Smooth muscle cell (in vitro differentiated cells): ENCODE measurements around the gene ALDH9A1. TPM values are rescaled to one million over a fixed set of nuclear protein-coding genes. Genes with fewer than 3 reads are reported as not detected.

Experiments
- DNase-seq: peaks from one replicate; lab custom pipeline; 2025; ENCODE audit not compliant: unreplicated experiment; lab: John Stamatoyannopoulos, UW
- H2AFZ ChIP-seq: fragments of 200-600 bp; sonication (generic); 2 replicates; pipeline ENCODE4 v1.6.0; 2016; ENCODE audit warnings: antibody characterized with exemption, low read depth, mild to moderate bottlenecking
- H3F3A ChIP-seq: fragments of 200-600 bp; sonication (generic); 2 replicates; pipeline ENCODE4 v1.6.0; 2017; ENCODE audit warnings: antibody characterized with exemption, low read depth
- H3K27ac ChIP-seq: fragments of 200-600 bp; sonication (generic); 2 replicates; pipeline ENCODE4 v1.5.1; 2016; ENCODE audit warnings: low read depth, mild to moderate bottlenecking
- H3K27me3 ChIP-seq: fragments of 200-600 bp; sonication (generic); 2 replicates; pipeline ENCODE4 v1.6.1; 2016; ENCODE audit warnings: low read depth, mild to moderate bottlenecking
- H3K36me3 ChIP-seq: fragments of 200-600 bp; sonication (generic); 2 replicates; pipeline ENCODE4 v1.5.1; 2016; ENCODE audit warnings: low read depth
- H3K4me1 ChIP-seq: fragments of 200-600 bp; sonication (generic); 2 replicates; pipeline ENCODE4 v1.5.1; 2016; ENCODE audit warnings: low read depth
- H3K4me2 ChIP-seq: fragments of 200-600 bp; sonication (generic); 2 replicates; pipeline ENCODE4 v1.6.0; 2016; ENCODE audit warnings: mild to moderate bottlenecking
- H3K4me3 ChIP-seq: fragments of 200-600 bp; sonication (generic); 2 replicates; pipeline ENCODE4 v1.5.1; 2016; ENCODE audit warnings: mild to moderate bottlenecking
- H3K79me2 ChIP-seq: fragments of 200-600 bp; sonication (generic); 2 replicates; pipeline ENCODE4 v1.6.0; 2016; ENCODE audit warnings: low read depth, mild to moderate bottlenecking
- H3K9ac ChIP-seq: fragments of 200-600 bp; sonication (generic); 2 replicates; pipeline ENCODE4 v1.6.0; 2016; ENCODE audit warnings: low read depth
- H3K9me3 ChIP-seq: fragments of 200-600 bp; sonication (generic); replicated peaks from 2 replicates; pipeline ENCODE4 v1.5.1; 2016; ENCODE audit warnings: low read depth
- H4K20me1 ChIP-seq: fragments of 200-600 bp; sonication (generic); 2 replicates; pipeline ENCODE4 v1.6.0; 2016; ENCODE audit warnings: low read depth
- WGBS: methylation state at CpG from one replicate; pipeline ENCODE4 v1.1.7; 2016; ENCODE audit warnings: low lambda C conversion rate; 5-methylcytosine and 5-hydroxymethylcytosine counted together
- polyA plus RNA-seq: library from polyadenylated mRNA; unstranded; fragments of >200 nt; fragmentation: Nextera tagmentation; extraction: Ambion mirVana; gene quantifications from 2 replicates; pipeline ENCODE4 v1.2.1, GENCODE V29; 2016
- total RNA-seq: library from RNA; depleted of rRNA; stranded (reverse); fragments of >200 nt; gene quantifications from 2 replicates; pipeline ENCODE4 v1.2.3, GENCODE V29; 2014
- TF ChIP-seq, protein P1 (sequence below): fragments of 200-600 bp; sonication (generic); IDR thresholded peaks from 2 replicates; pipeline ENCODE4 v1.5.1; 2017; ENCODE audit warnings: borderline replicate concordance, mild to moderate bottlenecking, antibody characterized with exemption; ENCODE audit not compliant: insufficient read depth, poor library complexity, severe bottlenecking

The ALDH9A1 gene
- total and polyA plus RNA-seq, 2 experiments from 2014 or later, result 31.5 to 76.8 TPM

DNA sequence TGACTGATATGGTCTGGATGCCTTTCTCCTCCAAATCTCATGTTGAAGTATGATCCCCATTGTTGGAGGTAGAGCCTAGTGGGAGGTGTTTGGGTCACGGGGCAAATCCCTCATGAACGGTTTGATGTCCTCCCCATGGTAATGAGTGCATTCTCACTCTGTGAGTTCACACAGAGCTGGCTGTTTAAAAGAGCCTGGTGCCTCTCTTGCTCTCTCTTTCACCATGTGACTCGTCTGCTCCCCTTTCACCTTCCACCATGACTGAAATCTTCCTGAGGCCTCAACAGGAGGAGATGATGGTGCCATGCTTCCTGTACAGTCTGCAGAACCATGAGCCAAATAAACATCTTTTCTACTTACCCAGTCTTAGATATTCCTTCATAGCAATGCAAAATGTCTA, 30.2 kb downstream of the ALDH9A1 start:
- no peak for DNase-seq
- no peaks in the 10 kb centered on the region for H3K4me1 ChIP-seq
- H3K9ac ChIP-seq, result no peak overlapping the region
- H3K4me2 ChIP-seq, result no peak overlapping the region
- H3F3A ChIP-seq, result no peaks in the 10 kb centered on the region
- H3K9me3 ChIP-seq, result no peaks in the 10 kb centered on the region
- no peak overlapping the region for H3K4me3 ChIP-seq
- no peaks in the 10 kb centered on the region for H3K27me3 ChIP-seq
- no peak overlapping the region for H2AFZ ChIP-seq
- WGBS, result 94% methylated on average over 3 of the region's 3 CpGs
- H3K79me2 ChIP-seq, result no peaks in the 10 kb centered on the region
- peaks cover 4% of the 10 kb centered on the region for H4K20me1 ChIP-seq
- H3K27ac ChIP-seq, result no peak overlapping the region
- peaks cover 11% of the 10 kb centered on the region for H3K36me3 ChIP-seq
- TF ChIP-seq, protein P1, sequence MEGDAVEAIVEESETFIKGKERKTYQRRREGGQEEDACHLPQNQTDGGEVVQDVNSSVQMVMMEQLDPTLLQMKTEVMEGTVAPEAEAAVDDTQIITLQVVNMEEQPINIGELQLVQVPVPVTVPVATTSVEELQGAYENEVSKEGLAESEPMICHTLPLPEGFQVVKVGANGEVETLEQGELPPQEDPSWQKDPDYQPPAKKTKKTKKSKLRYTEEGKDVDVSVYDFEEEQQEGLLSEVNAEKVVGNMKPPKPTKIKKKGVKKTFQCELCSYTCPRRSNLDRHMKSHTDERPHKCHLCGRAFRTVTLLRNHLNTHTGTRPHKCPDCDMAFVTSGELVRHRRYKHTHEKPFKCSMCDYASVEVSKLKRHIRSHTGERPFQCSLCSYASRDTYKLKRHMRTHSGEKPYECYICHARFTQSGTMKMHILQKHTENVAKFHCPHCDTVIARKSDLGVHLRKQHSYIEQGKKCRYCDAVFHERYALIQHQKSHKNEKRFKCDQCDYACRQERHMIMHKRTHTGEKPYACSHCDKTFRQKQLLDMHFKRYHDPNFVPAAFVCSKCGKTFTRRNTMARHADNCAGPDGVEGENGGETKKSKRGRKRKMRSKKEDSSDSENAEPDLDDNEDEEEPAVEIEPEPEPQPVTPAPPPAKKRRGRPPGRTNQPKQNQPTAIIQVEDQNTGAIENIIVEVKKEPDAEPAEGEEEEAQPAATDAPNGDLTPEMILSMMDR, result no peak

DNA sequence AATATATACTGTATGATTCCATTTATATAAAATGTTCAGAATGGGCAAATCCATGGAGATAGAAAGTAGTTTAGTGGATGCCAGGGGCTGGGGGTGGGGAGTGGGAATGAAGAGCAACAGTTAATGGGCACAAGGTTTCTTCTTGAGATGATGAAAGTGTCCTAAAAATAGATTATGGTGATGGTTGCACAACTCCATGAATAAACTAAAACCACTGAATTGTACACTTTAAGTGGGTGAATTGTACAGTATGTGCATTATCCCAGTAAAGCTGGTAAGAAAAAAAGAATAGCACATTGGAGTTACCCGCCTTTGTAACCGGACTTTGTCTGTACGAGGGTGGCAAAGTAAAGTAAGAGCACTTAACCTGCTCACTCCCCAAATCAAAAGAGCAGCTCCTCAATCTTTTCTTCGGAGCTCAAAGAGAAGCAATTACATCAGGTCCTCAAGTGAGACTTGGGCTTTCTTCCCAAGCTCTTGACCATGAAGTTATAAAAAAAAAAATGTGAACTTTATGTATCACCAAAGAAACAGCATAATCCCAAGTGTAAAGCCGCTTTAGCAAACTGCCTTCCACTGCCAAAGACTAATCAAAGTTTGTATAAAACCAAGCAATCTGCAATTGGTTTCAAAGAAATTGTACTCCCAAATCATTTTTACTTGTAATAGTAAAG, 32.1 kb downstream of the ALDH9A1 start:
- H3K4me3 ChIP-seq, result no peak overlapping the region
- peaks cover 11% of the 10 kb centered on the region for H3K36me3 ChIP-seq
- no peak overlapping the region for H3K9ac ChIP-seq
- TF ChIP-seq, protein P1, result no peak
- no peak for DNase-seq
- 83% methylated on average over 5 of the region's 5 CpGs for WGBS
- H3K27ac ChIP-seq, result no peak overlapping the region
- H3K27me3 ChIP-seq, result no peaks in the 10 kb centered on the region
- H3K79me2 ChIP-seq, result no peaks in the 10 kb centered on the region
- no peaks in the 10 kb centered on the region for H3F3A ChIP-seq
- H3K4me1 ChIP-seq, result no peaks in the 10 kb centered on the region
- no peak overlapping the region for H2AFZ ChIP-seq
- no peak overlapping the region for H3K4me2 ChIP-seq
- H3K9me3 ChIP-seq, result no peaks in the 10 kb centered on the region
- H4K20me1 ChIP-seq, result no peaks in the 10 kb centered on the region

DNA sequence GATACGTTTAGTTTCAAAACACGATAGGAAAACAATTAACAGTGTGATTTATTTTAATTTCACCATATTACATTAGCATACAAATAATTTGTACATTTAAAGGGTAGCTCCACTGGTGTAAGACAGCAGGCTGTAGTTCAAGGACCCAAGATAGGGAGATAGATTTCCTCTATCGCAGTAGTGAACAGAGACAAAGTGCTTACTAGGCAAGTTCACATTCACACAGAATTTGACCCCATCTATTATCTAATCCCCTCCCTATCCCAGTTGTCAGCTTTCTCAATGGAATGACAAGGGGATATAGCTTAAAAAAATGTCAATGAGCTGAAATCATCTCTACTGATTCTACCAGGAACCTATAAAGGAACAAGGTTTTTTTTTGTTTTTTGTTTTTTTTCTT, 36.2 kb downstream of the ALDH9A1 start:
- Histone ChIP-seq H4K20me1 (no peaks in the 10 kb centered on the region), H3F3A (no peaks in the 10 kb centered on the region), H3K27ac (no peak overlapping the region), H3K9ac (no peak overlapping the region), H3K4me1 (peaks cover 5% of the 10 kb centered on the region), H3K9me3 (no peaks in the 10 kb centered on the region), H3K4me2 (no peak overlapping the region), H3K4me3 (no peak overlapping the region), H2AFZ (no peak overlapping the region), H3K79me2 (no peaks in the 10 kb centered on the region), H3K36me3 (peaks cover 4% of the 10 kb centered on the region), H3K27me3 (no peaks in the 10 kb centered on the region)
- WGBS, result 94% methylated on average over 3 of the region's 3 CpGs
- TF ChIP-seq, protein P1, result no peak
- DNase-seq, result no peak

DNA sequence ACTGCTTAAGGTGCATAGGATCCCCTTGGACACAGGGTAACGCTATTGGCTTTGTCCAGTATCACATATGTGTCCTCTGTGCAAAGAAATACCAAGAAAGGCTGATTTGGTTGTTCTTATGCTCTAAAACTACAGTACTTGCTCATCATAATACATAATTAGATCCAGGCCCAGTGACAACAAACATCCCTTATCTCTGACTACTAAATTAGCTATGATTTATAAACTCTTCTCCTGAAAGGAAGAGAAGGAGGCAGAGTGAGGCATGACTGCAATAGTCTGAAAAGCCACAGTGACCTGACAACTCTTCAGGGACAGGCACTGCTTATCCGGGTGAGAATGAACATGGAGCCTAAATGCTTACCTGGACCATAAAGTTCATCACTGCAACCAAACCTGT, 36.7 kb downstream of the ALDH9A1 start:
- TF ChIP-seq, protein P1, result no peak
- H3K79me2 ChIP-seq, result no peaks in the 10 kb centered on the region
- peaks cover 4% of the 10 kb centered on the region for H3K36me3 ChIP-seq
- peaks cover 5% of the 10 kb centered on the region for H3K4me1 ChIP-seq
- H4K20me1 ChIP-seq, result no peaks in the 10 kb centered on the region
- 81% methylated on average over 2 of the region's 2 CpGs for whole genome bisulfite sequencing
- no peak for DNase-seq
- no peak overlapping the region for H2AFZ ChIP-seq
- no peaks in the 10 kb centered on the region for H3K27me3 ChIP-seq
- H3F3A ChIP-seq, result no peaks in the 10 kb centered on the region
- no peaks in the 10 kb centered on the region for H3K9me3 ChIP-seq
- no peak overlapping the region for H3K4me2 ChIP-seq
- no peak overlapping the region for H3K4me3 ChIP-seq
- no peak overlapping the region for H3K9ac ChIP-seq
- H3K27ac ChIP-seq, result no peak overlapping the region
